Measurements from ENCODE around the gene CLEC16A. TPM values are rescaled to one million over a fixed set of nuclear protein-coding genes. Genes with fewer than 3 reads are reported as not detected.

CLEC16A gene
- total RNA-seq, 1 donor from 2014 or later: 35.9 TPM

GRCh38 chr16:11163761-11164261, 219.4 kb downstream of the CLEC16A start:
- peaks cover 34% of the 10 kb centered on the region for H3K36me3 Mint-ChIP-seq (ENCODE audit: low read depth)
- no peak overlapping the region for H3K27ac Mint-ChIP-seq
- no peak overlapping the region for H3K4me3 Mint-ChIP-seq
- intact Hi-C loops (cut with micrococcal nuclease): loop anchor here (5.0 kb wide), 1 partner anchor 58 kb away; no protein-coding TSS in a partner anchor
- DNase-seq: no peak
- peaks cover 52% of the 10 kb centered on the region for H3K4me1 Mint-ChIP-seq
- H3K27me3 Mint-ChIP-seq: no peaks in the 10 kb centered on the region
- peaks cover 4% of the 10 kb centered on the region for H3K9me3 Mint-ChIP-seq

- H3K27ac Mint-ChIP-seq: peak overlapping the region; percentile 58
- no peak overlapping the region for H3K4me3 Mint-ChIP-seq
- peaks cover 45% of the 10 kb centered on the region for H3K4me1 Mint-ChIP-seq
- H3K27me3 Mint-ChIP-seq: no peaks in the 10 kb centered on the region
- intact Hi-C loops (cut with micrococcal nuclease): loop anchor here (5.0 kb wide), 1 partner anchor 58 kb away; no protein-coding TSS in a partner anchor
- H3K36me3 Mint-ChIP-seq (ENCODE audit: low read depth): peaks cover 40% of the 10 kb centered on the region
- DNase-seq: no peak
- H3K9me3 Mint-ChIP-seq: peaks cover 4% of the 10 kb centered on the region
These were observed 220.3 kb downstream of the CLEC16A start for GRCh38 chr16:11164482-11165270.

- no peak overlapping the region for H3K4me3 Mint-ChIP-seq
- no peak for DNase-seq
- intact Hi-C loops (cut with micrococcal nuclease): no loop called here
- peaks cover 35% of the 10 kb centered on the region for H3K36me3 Mint-ChIP-seq (ENCODE audit: low read depth)
- peaks cover 39% of the 10 kb centered on the region for H3K4me1 Mint-ChIP-seq
- H3K27ac Mint-ChIP-seq: no peak overlapping the region
- H3K9me3 Mint-ChIP-seq: peaks cover 3% of the 10 kb centered on the region
- H3K27me3 Mint-ChIP-seq: no peaks in the 10 kb centered on the region
These were observed 221.0 kb downstream of the CLEC16A start for GRCh38 chr16:11165349-11165748.

- Mint-ChIP-seq H3K36me3 (ENCODE audit: low read depth) (peaks cover 28% of the 10 kb centered on the region), H3K27ac (no peak overlapping the region), H3K4me3 (no peak overlapping the region), H3K27me3 (no peaks in the 10 kb centered on the region), H3K9me3 (no peaks in the 10 kb centered on the region), H3K4me1 (peaks cover 32% of the 10 kb centered on the region)
- intact Hi-C loops (cut with micrococcal nuclease): no loop called here
- no peak for DNase-seq
These were observed 221.7 kb downstream of the CLEC16A start for GRCh38 chr16:11165894-11166665.

GRCh38 chr16:11167581-11167980, 223.2 kb downstream of the CLEC16A start:
- DNase-seq: no peak
- Mint-ChIP-seq H3K27ac (peak overlapping the region; percentile 68), H3K4me1 (peaks cover 27% of the 10 kb centered on the region)

GRCh38 chr16:11168386-11169051, 224.2 kb downstream of the CLEC16A start:
- Mint-ChIP-seq H3K9me3 (no peaks in the 10 kb centered on the region), H3K4me1 (peaks cover 26% of the 10 kb centered on the region), H3K27ac (no peak overlapping the region), H3K27me3 (no peaks in the 10 kb centered on the region), H3K4me3 (no peak overlapping the region), H3K36me3 (ENCODE audit: low read depth) (peaks cover 30% of the 10 kb centered on the region)
- intact Hi-C loops (cut with micrococcal nuclease): no loop called here
- no peak for DNase-seq

More at GRCh38 chr16:11167581-11167980, 223.2 kb downstream of the CLEC16A start:
- intact Hi-C loops (cut with micrococcal nuclease): no loop called here
- no peaks in the 10 kb centered on the region for H3K9me3 Mint-ChIP-seq
- H3K4me3 Mint-ChIP-seq: no peak overlapping the region
- H3K36me3 Mint-ChIP-seq (ENCODE audit: low read depth): peaks cover 29% of the 10 kb centered on the region
- H3K27me3 Mint-ChIP-seq: no peaks in the 10 kb centered on the region

- Mint-ChIP-seq H3K9me3 (no peaks in the 10 kb centered on the region), H3K27ac (no peak overlapping the region), H3K4me3 (no peak overlapping the region), H3K27me3 (no peaks in the 10 kb centered on the region), H3K4me1 (peaks cover 21% of the 10 kb centered on the region), H3K36me3 (ENCODE audit: low read depth) (peaks cover 36% of the 10 kb centered on the region)
- intact Hi-C loops (cut with micrococcal nuclease): no loop called here
- DNase-seq: no peak
These were observed 225.3 kb downstream of the CLEC16A start for GRCh38 chr16:11169641-11170040.

- Mint-ChIP-seq H3K4me3 (no peak overlapping the region), H3K4me1 (peaks cover 23% of the 10 kb centered on the region), H3K9me3 (no peaks in the 10 kb centered on the region), H3K27me3 (no peaks in the 10 kb centered on the region), H3K27ac (no peak overlapping the region), H3K36me3 (ENCODE audit: low read depth) (peaks cover 42% of the 10 kb centered on the region)
- no peak for DNase-seq
- intact Hi-C loops (cut with micrococcal nuclease): no loop called here
These were observed 225.8 kb downstream of the CLEC16A start for GRCh38 chr16:11170201-11170600.

- Mint-ChIP-seq H3K27ac (no peak overlapping the region), H3K4me3 (no peak overlapping the region), H3K9me3 (no peaks in the 10 kb centered on the region), H3K4me1 (peaks cover 29% of the 10 kb centered on the region), H3K36me3 (ENCODE audit: low read depth) (peaks cover 46% of the 10 kb centered on the region), H3K27me3 (no peaks in the 10 kb centered on the region)
- no peak for DNase-seq
- intact Hi-C loops (cut with micrococcal nuclease): no loop called here
These were observed 226.5 kb downstream of the CLEC16A start for GRCh38 chr16:11170696-11171447.

- Mint-ChIP-seq H3K4me1 (peaks cover 34% of the 10 kb centered on the region), H3K36me3 (ENCODE audit: low read depth) (peaks cover 48% of the 10 kb centered on the region)
- intact Hi-C loops (cut with micrococcal nuclease): no loop called here
These were observed 227.0 kb downstream of the CLEC16A start for GRCh38 chr16:11171448-11171709.

GRCh38 chr16:11171757-11172299, 227.5 kb downstream of the CLEC16A start:
- intact Hi-C loops (cut with micrococcal nuclease): no loop called here
- no peak for DNase-seq
- H3K27ac Mint-ChIP-seq: peak overlapping the region; percentile 15
- H3K9me3 Mint-ChIP-seq: no peaks in the 10 kb centered on the region
- peaks cover 45% of the 10 kb centered on the region for H3K36me3 Mint-ChIP-seq (ENCODE audit: low read depth)
- no peaks in the 10 kb centered on the region for H3K27me3 Mint-ChIP-seq
- no peak overlapping the region for H3K4me3 Mint-ChIP-seq
- peaks cover 38% of the 10 kb centered on the region for H3K4me1 Mint-ChIP-seq

More at GRCh38 chr16:11171448-11171709, 227.0 kb downstream of the CLEC16A start:
- Mint-ChIP-seq H3K27ac (no peak overlapping the region), H3K4me3 (no peak overlapping the region), H3K27me3 (no peaks in the 10 kb centered on the region), H3K9me3 (no peaks in the 10 kb centered on the region)
- DNase-seq: no peak

- H3K4me1 Mint-ChIP-seq: peaks cover 38% of the 10 kb centered on the region
- no peak for DNase-seq
- intact Hi-C loops (cut with micrococcal nuclease): no loop called here
- no peaks in the 10 kb centered on the region for H3K27me3 Mint-ChIP-seq
- peaks cover 34% of the 10 kb centered on the region for H3K36me3 Mint-ChIP-seq (ENCODE audit: low read depth)
- H3K27ac Mint-ChIP-seq: no peak overlapping the region
- H3K4me3 Mint-ChIP-seq: no peak overlapping the region
- no peaks in the 10 kb centered on the region for H3K9me3 Mint-ChIP-seq
These were observed 229.1 kb downstream of the CLEC16A start for GRCh38 chr16:11173426-11173825.

GRCh38 chr16:11174141-11174540, 229.8 kb downstream of the CLEC16A start:
- Mint-ChIP-seq H3K9me3 (no peaks in the 10 kb centered on the region), H3K4me1 (peaks cover 36% of the 10 kb centered on the region), H3K27ac (no peak overlapping the region), H3K36me3 (ENCODE audit: low read depth) (peaks cover 32% of the 10 kb centered on the region), H3K4me3 (no peak overlapping the region), H3K27me3 (no peaks in the 10 kb centered on the region)
- intact Hi-C loops (cut with micrococcal nuclease): no loop called here
- DNase-seq: no peak
